Activated CD4-positive, CD25-positive, alpha-beta regulatory T cell (primary cell): ENCODE results near the gene SDHC.
"Not testable (repeated sequence)": the region's sequence is repeated elsewhere in the genome, so short reads cannot be mapped to it uniquely, and the experiment has no call there.

ENCODE experiments used
- DNase-seq, 4 experiments: peaks; one replicate each; lab custom pipeline; 2025; lab: John Stamatoyannopoulos, UW

The SDHC gene

DNA sequence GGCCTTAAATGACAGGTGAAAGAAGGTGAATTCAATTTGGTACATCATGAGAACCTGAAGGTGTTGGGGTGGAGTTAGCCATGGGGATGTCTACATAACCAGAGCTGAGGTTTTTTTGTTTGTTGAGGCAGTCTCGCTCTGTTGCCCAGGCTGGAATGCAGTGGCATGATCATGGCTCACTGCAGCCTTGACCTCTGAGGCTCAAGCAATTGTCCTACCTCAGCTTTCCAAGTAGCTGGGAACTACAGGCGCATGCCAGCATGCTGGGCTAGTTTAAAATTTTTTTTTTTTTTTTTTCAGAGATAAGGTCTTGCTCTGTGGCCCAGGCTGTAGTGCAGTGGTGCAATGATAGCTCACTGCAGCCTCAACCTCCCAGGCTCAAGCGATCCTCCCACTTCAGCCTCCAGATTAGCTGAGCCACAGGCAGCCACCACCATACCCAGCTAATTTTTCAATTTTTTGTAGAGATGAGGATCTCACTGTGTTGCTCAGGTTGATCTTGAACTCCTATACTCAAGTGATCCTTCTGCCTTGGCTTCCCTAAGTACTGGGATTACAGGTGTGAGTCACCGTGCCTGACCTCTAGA lies 2.5 kb upstream of the SDHC start:
- DNase-seq, result no peak

GRCh38 chr1:161313554-161314200 lies 504 bp upstream of the SDHC start:
- no peak for DNase-seq

DNA sequence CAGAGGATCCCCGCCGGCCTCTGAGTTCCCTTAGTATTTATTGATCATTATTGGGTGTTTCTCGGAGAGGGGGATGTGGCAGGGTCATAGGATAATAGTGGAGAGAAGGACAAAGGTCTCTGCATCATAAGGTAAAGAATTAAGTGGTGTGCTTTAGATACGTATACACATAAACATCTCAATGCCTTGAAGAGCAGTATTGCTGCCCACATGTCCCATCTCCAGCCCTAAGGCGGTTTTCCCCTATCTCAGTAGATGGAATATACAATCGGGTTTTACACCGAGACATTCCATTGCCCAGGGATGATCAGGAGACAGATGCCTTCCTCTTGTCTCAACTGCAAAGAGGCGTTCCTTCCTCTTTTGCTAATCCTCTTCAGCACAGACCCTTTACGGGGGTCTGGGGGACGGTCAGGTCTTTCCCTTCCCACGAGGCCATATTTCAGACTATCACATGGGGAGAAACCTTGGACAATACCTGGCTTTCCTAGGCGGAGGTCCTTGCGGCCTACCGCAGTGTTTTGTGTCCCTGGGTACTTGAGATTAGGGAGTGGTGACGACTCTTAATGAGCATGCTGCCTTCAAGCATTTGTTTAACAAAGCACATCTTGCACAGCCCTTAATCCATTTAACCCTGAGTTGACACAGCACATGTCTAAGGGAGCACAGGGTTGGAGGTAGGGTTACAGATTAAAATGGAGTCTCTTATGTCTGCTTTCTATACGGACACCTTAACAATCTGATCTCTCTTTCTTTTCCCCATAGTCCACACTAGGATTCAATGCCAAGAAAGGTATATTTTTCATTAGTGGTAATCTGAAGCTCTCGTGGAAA lies 1.9 kb downstream of the SDHC start:
- DNase-seq, result not testable (repeated sequence)

DNA sequence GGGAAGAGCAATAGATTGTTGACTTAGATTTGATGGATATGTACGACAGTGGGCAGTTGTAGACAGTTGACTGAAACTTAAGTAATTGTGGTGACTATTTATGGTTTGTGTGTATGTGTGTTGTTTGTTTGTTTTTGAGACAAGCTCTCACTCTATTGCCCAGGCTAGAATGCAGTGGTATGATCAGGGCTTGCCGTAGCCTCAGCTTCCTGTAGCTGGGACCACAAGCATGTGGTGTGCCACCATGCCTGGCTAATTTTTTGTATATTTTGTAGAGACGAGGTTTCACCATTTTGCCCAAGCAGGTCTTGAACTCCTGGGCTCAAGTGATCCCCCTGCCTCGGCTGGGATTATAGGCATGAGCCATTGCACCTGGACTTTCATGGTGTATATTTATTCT lies 9.8 kb downstream of the SDHC start:
- DNase-seq, result no peak

DNA sequence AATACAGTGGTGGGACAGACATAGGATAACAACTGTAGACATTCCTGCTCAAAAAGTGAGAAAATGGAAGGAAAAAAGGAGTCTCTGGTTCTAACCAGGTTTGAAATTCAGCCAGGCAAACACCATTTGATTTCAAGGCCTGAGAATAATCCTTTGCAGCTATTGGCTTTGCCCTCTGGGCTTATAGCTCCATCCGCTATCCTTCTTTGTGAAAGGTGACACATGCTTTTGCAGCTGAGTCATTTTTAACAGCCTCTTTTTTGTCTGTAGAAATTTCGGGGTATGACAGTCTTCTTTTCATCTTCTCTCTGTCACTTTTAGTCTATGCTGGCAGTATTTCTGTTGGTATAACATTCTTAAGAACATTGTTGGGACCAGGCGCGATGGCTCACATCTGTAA lies 16.2 kb downstream of the SDHC start:
- no peak for DNase-seq

- DNase-seq, result no peak
Observed at GRCh38 chr1:161333166-161333565, 19.0 kb downstream of the SDHC start.

- DNase-seq, result no peak
Observed at GRCh38 chr1:161335796-161336195, 21.6 kb downstream of the SDHC start.

DNA sequence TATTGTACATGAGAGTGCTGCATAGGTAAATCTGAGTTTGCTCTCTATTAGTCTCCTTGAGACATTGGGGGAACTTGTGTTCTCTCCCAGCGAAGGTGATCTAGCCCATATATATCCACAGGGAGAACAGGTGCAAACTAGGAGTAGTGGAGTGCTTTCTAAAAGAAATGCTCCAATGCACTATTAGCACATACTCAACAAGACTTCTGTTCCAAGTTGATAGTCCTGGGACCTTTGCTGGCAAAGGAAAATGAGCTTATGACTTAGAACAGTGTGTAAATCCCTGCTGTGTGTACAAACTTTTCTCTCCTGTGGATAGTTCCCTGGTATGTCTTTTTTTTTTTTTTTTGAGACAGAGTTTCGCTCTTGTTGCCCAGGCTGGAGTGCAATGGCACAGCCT lies 28.0 kb downstream of the SDHC start:
- DNase-seq, result no peak

DNA sequence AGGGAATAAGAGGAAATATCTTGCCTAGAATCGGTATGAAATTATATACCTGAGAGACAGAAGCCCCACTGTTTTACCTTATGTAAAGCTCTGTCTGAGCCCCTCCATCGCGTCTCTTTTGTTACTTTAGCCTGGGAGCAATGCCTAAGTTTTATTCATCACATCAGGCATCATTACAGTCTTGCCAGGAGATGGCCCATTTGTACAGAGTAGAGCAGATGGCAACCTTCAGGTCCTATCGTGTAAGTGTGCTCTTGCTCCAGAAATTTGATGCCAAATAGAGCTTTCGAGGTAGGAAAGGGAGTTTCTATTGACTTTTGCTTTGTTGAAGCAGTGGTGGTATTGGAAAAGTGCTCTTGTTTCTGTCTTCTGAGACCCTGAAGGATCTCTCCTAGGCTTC lies 28.6 kb downstream of the SDHC start:
- DNase-seq, result no peak

GRCh38 chr1:161350671-161351070 lies 36.5 kb downstream of the SDHC start:
- no peak for DNase-seq

- DNase-seq, result no peak
Observed at GRCh38 chr1:161351482-161351881, 37.3 kb downstream of the SDHC start.

GRCh38 chr1:161357073-161357472 lies 42.9 kb downstream of the SDHC start:
- no peak for DNase-seq

- no peak for DNase-seq
Observed at GRCh38 chr1:161359291-161359690, 45.1 kb downstream of the SDHC start.

DNA sequence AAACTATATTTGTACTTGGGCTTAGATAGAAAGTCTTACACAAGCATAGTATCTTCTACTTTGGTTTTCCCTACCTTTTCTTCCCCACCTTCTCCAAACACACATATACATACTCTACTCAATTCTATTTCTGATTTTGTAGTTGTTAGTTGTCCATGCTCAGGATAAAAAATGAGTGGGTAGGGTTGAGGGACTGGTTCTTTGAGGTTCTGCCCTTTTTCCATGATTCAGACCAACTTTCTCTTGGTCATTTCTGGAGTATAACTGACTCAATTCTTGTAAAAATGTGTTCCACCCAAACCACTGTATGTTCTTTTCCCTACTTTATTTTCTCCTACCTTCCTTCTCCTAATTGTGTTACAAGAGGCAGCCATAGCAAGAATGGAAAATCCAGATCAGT lies 50.2 kb downstream of the SDHC start:
- DNase-seq, result no peak

- DNase-seq, result no peak
Observed at GRCh38 chr1:161365207-161365606, 51.0 kb downstream of the SDHC start.

DNA sequence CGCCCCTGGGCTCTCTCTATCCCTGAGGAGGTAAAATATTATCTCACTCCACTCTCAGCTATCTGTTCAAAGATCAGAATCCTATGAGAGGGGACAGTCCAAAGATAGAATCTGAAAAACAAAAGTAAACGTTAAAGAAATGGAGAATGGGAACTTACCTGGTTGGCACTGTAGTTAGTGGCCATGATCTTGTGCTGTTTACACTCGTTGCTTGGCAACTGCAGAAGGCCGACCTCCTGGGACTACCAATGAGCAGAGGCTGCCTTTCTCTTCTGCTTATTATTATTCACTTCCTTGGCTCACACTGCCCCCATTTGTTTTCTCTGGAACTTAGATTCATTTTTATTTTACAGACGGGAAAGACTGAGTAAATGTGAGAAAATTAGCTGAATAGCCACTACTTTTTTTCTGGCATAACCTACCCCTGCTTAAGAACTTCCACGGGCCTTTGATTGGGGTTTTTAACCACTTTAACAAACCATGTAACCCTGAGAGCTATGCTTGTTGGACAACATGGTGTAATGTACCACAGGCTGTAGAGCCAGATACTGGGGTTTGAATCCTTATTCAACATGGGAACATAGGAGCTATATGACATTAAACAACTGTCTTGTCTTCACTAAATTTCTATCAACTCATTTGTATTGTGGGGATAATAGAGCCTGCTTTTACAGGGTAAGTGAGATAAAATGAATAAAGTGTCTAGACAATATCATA lies 53.7 kb downstream of the SDHC start, which contains the start of gene CFAP126:
Gene CFAP126, minus strand, starts transcription at position 193 of the 717 bp plus-strand sequence. Its CDS starts 8 bp downstream, at position 185.
- no peak for DNase-seq

GRCh38 chr1:161373442-161373841 lies 59.3 kb downstream of the SDHC start:
- no peak for DNase-seq

DNA sequence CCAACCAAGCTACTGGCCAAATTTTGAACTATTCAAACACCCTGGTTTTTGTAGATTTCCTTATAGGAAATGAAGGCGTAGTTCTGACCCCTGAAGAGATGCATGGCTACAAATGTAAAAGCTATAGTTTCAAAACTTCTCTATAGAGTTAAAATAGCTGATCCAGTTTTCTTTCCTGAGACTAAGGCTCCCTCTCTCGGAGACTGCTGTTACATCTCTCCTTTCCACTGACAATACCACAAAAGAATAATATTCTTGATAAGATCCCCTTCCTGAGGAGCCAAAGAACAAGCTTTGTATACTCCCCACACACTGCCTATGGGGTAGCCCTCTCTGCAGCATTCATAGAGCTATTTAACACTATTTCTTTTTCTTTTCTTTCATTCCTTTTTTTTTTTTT lies 60.2 kb downstream of the SDHC start:
- no peak for DNase-seq

GRCh38 chr1:161378014-161378413 lies 63.8 kb downstream of the SDHC start:
- DNase-seq, result no peak

DNA sequence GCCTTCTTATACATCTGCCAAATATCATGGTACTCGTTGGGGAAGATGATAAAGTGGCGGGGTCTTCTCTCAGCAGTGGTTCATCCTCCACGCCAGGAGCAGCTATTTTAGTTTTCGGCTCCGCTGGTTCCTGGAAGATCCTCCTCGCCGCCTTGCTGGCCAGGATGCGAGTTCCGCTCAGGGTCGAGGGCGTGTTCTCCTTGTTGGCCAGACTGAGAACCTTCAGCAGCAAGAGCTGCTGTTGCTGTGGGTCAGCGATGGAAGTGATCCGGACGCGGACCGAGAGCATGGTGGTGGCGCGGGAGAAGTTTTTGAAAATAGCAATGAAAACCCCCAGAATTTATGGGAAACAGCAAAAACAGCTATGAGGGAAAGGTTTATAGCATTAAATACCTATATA lies 64.9 kb downstream of the SDHC start:
- DNase-seq, result no peak

DNA sequence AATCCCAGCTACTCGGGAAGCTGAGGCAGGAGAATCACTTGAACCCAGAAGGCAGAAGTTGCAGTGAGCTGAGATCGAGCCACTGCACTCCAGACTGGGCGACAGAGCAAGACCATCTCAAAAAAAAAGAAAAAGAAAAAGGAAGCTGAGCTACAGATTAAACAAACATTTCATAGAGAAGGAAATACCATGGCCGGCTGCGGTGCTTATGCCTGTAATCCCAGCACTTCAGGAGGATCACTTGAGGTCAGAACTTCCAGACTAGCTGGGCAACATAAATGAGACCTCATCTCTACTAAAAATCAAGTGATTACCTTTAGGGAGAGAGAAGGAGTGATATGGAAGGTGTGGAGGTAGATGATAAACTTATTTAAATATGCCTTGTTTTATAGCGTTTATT lies 67.5 kb downstream of the SDHC start:
- no peak for DNase-seq

DNA sequence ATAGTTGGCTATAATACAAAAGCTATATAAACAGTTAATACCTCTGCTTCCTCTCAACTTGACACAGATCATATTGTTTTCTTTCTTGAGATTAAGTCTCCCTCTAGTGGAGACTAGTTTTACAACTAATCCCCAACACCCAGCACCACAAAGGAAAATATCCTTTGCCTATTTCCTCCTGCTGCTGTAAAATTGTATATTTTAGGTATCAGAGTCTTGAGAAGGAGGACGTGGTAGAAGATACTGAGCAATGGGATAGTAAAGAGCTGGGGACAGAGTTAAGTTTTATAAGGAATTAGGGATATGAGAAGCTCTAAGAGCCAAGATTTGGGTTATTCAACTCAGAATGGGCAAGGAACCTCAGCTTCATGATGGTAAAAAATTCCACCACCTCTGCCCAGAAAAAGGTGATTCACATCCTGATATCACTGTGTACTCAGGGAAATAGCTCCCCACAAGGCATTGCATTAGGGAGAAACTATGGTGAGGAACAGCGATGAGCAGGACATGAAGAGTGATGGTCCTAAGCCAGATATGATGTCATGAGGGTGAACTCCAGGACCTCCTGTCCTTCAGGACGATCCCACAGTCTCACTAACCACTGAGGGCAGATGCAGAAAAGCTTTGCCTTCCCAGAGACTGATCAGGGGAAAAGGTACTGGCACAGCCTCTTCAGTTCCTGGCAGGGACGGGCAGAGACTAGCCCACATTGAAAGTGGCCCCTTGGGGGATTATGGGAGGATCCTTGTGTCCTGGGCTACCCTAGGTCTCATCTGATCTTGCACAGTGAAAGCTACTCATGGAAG lies 68.2 kb downstream of the SDHC start:
- DNase-seq, result no peak
